Heart left ventricle (tissue), 16 donors: ENCODE results near the gene SMAD3. TPM values are rescaled to one million over a fixed set of nuclear protein-coding genes. Genes with fewer than 3 reads are reported as not detected.

ENCODE experiments used
- ATAC-seq, 4 donors: fragments of 200-7000 bp; cut with Tn5 transposase; one replicate each; pipeline ENCODE4 v1.9.1; 2020 to 2022; ENCODE audit warnings: moderate library complexity in 4 of 4, mild to moderate bottlenecking in 3 of 4, moderate number of reproducible peaks in 1 of 4
- DNase-seq, 5 donors: peaks; one replicate each; pipeline ENCODE4 v3.0.0-alpha.2; 2020
- H3K27ac ChIP-seq, 12 donors: fragments of 200-600 bp; sonication (generic) in 4 of 12; one replicate each; pipeline versions ENCODE4 v1.5.0 to v1.8.0; 2016 to 2022; ENCODE audit warnings: mild to moderate bottlenecking in 2 of 12
- H3K27me3 ChIP-seq, 9 donors: fragments of 200-600 bp; sonication (generic) in 2 of 9; one replicate each; pipeline versions ENCODE4 v1.5.1 to v1.8.0; 2016 to 2022; ENCODE audit warnings: mild to moderate bottlenecking in 3 of 9
- H3K36me3 ChIP-seq, 9 donors: fragments of 200-600 bp; sonication (generic) in 2 of 9; one replicate each; pipeline versions ENCODE4 v1.5.0 to v1.8.0; 2018 to 2022; ENCODE audit warnings: mild to moderate bottlenecking in 2 of 9
- H3K4me1 ChIP-seq, 12 donors: fragments of 200-600 bp; sonication (generic) in 4 of 12; one replicate each; pipeline versions ENCODE4 v1.5.0 to v1.8.0; 2016 to 2022; ENCODE audit warnings: mild to moderate bottlenecking in 3 of 12
- H3K4me3 ChIP-seq, 12 donors: fragments of 200-600 bp; sonication (generic) in 4 of 12; one replicate each; pipeline versions ENCODE4 v1.5.0 to v1.8.0; 2017 to 2022; ENCODE audit warnings: mild to moderate bottlenecking in 9 of 12, moderate library complexity in 4 of 12
- H3K9me3 ChIP-seq, 12 donors: fragments of 200-600 bp; sonication (generic) in 4 of 12; one replicate each; pipeline versions ENCODE4 v1.5.0 to v1.8.0; 2016 to 2022; ENCODE audit warnings: mild to moderate bottlenecking in 1 of 12
- POLR2A ChIP-seq, 2 donors: fragments of 450-650 bp; IDR thresholded peaks; one replicate each; pipeline ENCODE4 v1.6.1; 2017; ENCODE audit warnings: antibody characterized with exemption in 2 of 2, mild to moderate bottlenecking in 2 of 2, moderate library complexity in 2 of 2
- WGBS, 4 donors: extraction: QIAGEN DNeasy Blood & Tissue Kit in 2 of 4; methylation state at CpG; one replicate each; pipeline versions ENCODE4 v1.1.5 to v1.1.7; 2013 to 2018; 5-methylcytosine and 5-hydroxymethylcytosine counted together
- intact Hi-C, 10 donors: fragments of 100-400 bp; cut with DNase I; formaldehyde crosslinking; loops; one replicate each; pipeline versions ENCODE4 v1.11.1 to v1.14.2; 2022
- polyA plus RNA-seq, 2 donors: library from polyadenylated mRNA; stranded (reverse); fragments of 200-250 nt; gene quantifications; one replicate each; pipeline ENCODE4 v1.2.3, GENCODE V29; 2013
- total RNA-seq, 9 donors: library from RNA; depleted of rRNA in 2 of 9; stranded (reverse); fragments of >200 nt in 2 of 9; fragmentation: NEBNext Ultra II Directional in 3 of 9; extraction: Animal tissue kit (Norgen Biotek cat#: 25700) in 3 of 9; gene quantifications; one replicate each; pipeline versions ENCODE4 v1.1.0 to v1.2.4, GENCODE V29; 2016 to 2023
- TF ChIP-seq, protein P1 (sequence below), 12 donors: fragments of 200-600 bp; sonication (generic) in 4 of 12; IDR thresholded peaks; one replicate each; pipeline versions ENCODE4 v1.5.0 to v1.8.0; 2018 to 2022; ENCODE audit warnings: antibody characterized with exemption in 12 of 12, mild to moderate bottlenecking in 5 of 12
- donor health status: ischemic (EF 13 %, LVEDD 7.1; RV severe dilation, severe dysfunction).
- donor health status: healthy with polysubstance abuse.
- donor health status: DM: no; HTN: yes; CAD: no.
- donor health status: DM: no; HTN: no; CAD: no.
- donor health status: ischemic (EF 25% LVEDD 6.9; RV normal size, moderate dysfunction).
- donor health status: ischemic (EF 25% LVEDD 5.7; RV mildly dilated, moderate dysfunction).
- donor health status: healthy.
- donor health status: DM: yes; HTN: yes; CAD: no.
- donor health status: ischemic (EF 35%, LVEDD 5.7; RV mildly dilated, moderate dysfunction).
- donor health status: nonischemic (EF 11% LVEDD 7.7; RV severe dilation, severe dysfunction).
- donor health status: DM: yes; HTN: yes; CAD: no.
- donor health status: PGD.
- donor health status: ischemic (EF 29% LVEDD 5.4; RV normal size, mild dysfunction).
- donor health status: nonischemic (EF 23%, LVEDD 6.1; RV moderate dilation, normal function).

Gene SMAD3
- total and polyA plus RNA-seq, 11 donors = 5.6 to 34.3 (median 15.3) TPM

DNA sequence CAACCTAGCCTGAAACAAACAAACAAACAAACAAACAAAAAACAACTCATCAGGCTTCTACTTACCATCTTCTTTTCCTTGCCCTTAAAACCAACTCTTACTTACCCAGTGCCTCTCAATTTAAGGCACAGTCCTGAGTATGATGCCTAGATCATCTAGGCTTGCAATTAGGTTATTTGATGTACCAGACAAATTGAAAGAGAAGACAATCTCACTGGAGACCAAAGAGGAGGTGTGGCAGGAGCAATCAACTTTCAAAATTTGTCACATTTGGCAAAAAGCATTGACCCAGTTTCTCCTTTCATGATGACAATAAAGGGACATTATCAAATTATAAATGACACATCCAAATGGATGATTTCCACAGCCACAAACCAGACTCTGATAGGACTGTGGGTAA is 153.0 kb downstream of the SMAD3 start:
- Histone ChIP-seq H3K4me3 (no peak overlapping the region), H3K36me3 (no peaks in the 10 kb centered on the region), H3K27me3 (no peaks in the 10 kb centered on the region), H3K27ac (no peak overlapping the region), H3K4me1 (no peaks in the 10 kb centered on the region), H3K9me3 (no peaks in the 10 kb centered on the region)
- no peak for TF ChIP-seq POLR2A (IDR thresholded peaks at IDR 0.05)
- TF ChIP-seq, protein P1, sequence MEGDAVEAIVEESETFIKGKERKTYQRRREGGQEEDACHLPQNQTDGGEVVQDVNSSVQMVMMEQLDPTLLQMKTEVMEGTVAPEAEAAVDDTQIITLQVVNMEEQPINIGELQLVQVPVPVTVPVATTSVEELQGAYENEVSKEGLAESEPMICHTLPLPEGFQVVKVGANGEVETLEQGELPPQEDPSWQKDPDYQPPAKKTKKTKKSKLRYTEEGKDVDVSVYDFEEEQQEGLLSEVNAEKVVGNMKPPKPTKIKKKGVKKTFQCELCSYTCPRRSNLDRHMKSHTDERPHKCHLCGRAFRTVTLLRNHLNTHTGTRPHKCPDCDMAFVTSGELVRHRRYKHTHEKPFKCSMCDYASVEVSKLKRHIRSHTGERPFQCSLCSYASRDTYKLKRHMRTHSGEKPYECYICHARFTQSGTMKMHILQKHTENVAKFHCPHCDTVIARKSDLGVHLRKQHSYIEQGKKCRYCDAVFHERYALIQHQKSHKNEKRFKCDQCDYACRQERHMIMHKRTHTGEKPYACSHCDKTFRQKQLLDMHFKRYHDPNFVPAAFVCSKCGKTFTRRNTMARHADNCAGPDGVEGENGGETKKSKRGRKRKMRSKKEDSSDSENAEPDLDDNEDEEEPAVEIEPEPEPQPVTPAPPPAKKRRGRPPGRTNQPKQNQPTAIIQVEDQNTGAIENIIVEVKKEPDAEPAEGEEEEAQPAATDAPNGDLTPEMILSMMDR (IDR thresholded peaks at IDR 0.05) = no peak
- intact Hi-C loops = no loop called here
- no peak for ATAC-seq
- DNase-seq = no peak

DNA sequence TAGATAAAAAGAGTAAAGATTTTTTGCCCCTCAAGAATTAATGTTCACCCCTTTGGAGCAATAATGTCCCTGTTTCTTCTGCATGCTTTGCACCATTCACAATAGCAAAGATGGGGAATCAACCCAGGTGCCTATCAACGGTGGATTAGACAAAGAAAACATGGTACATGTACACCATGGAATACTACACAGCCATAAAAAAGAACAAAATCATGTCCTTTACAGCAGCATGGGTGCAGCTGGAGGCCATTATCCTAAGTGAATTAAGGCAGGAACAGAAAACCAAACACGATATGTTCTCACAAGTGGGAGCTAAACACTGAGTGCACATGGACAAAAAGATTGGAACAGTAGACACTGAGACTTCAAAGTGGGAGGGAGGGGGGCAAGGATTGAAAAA is 153.9 kb downstream of the SMAD3 start:
- ATAC-seq (no peak), DNase-seq (no peak)
- no peaks in the 10 kb centered on the region for H3K27me3 ChIP-seq
- intact Hi-C loops = no loop called here
- no peaks in the 10 kb centered on the region for H3K9me3 ChIP-seq
- no peaks in the 10 kb centered on the region for H3K4me1 ChIP-seq
- WGBS, 4 donors = 95 to 99% (median 96%) methylated on average over 2 of the region's 2 CpGs
- no peak overlapping the region for H3K27ac ChIP-seq
- no peak for TF ChIP-seq POLR2A (IDR thresholded peaks at IDR 0.05)
- TF ChIP-seq, protein P1 (IDR thresholded peaks at IDR 0.05) = no peak
- no peak overlapping the region for H3K4me3 ChIP-seq
- H3K36me3 ChIP-seq = no peaks in the 10 kb centered on the region

DNA sequence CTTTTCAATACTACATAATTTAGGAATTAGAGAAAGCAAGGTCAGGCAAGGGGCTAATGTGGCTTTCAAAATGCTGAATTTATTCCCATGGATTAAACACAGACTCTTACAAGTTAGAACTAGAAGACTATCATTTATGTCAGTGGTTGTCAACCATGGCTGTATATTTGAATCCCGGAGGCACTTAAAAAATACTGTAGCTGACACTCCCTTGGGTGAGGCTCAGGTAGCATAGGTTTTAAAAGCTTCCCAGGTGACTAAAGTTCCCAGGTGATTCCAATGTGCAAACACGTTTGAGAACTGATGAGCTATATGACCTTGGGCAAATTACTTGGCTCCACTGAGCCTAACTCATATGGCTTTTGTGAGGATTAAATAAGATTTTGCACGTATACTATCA is 159.5 kb downstream of the SMAD3 start:
- TF ChIP-seq, protein P1 (IDR thresholded peaks at IDR 0.05) = no peak
- no peak for TF ChIP-seq POLR2A (IDR thresholded peaks at IDR 0.05)
- Histone ChIP-seq H3K27me3 (no peaks in the 10 kb centered on the region), H3K36me3 (peaks cover 0 to 28% (median 8%) of the 10 kb centered on the region in 9 donors), H3K27ac (no peak overlapping the region), H3K9me3 (no peaks in the 10 kb centered on the region), H3K4me1 (no peaks in the 10 kb centered on the region), H3K4me3 (no peak overlapping the region)
- intact Hi-C loops = no loop called here
- no peak for DNase-seq
- no peak for ATAC-seq
- 94 to 99% (median 95%) methylated on average over 3 of the region's 3 CpGs for WGBS, 4 donors

DNA sequence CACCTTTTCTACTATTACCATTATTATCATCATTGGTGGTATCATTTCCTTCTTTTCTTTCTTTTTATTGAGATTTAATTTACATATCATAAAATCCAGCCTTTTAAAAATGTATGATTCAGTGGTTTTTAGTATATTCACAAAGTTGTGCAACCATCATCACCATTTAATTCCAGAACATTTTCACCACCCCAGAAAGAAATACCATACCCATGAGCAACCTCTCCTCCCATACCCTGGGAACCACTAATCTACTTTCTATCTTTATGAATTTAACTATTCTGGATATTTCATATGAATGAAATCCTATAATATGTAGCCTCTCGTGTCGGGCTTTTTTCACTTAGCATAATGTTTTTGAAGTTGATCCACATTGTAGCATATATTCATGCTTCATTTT is 159.9 kb downstream of the SMAD3 start:
- intact Hi-C loops = no loop called here
- Histone ChIP-seq H3K27ac (no peak overlapping the region), H3K4me1 (no peaks in the 10 kb centered on the region), H3K4me3 (no peak overlapping the region), H3K36me3 (peaks cover 0 to 33% (median 12%) of the 10 kb centered on the region in 9 donors), H3K9me3 (no peaks in the 10 kb centered on the region), H3K27me3 (no peaks in the 10 kb centered on the region)
- WGBS, 4 donors = 94 to 99% (median 99%) methylated on average over 2 of the region's 2 CpGs
- DNase-seq (no peak), ATAC-seq (no peak)
- TF ChIP-seq POLR2A (IDR thresholded peaks at IDR 0.05) = no peak
- TF ChIP-seq, protein P1 (IDR thresholded peaks at IDR 0.05) = no peak
